IPS-NIHi11 (cell line): ENCODE measurements around the gene MECP2.

Source experiments
- DNase-seq: peaks from one replicate; pipeline ENCODE4 v3.0.0; 2012; ENCODE audit warnings: mixed read lengths, low spot score

The MECP2 gene

DNA sequence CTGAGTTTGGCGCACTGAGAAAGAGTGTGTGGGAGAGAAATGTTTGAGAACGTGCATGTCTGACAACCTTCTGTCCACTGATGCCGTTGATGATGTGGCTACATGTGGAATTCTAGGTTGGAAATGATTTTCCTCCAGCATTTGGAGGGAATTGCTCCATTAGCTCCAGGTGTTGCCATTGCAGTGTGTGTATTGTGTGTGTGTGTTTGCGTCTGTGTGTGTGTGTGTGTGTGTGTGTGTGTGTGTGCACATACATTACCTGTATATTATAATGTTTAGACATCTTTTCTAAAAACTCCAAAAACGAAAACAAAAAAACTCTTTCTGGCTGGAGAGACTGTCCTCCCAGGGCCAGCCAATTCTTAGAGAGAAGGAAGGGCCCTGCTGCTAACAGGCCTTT, 18.2 kb upstream of the MECP2 start:
- no peak for DNase-seq

DNA sequence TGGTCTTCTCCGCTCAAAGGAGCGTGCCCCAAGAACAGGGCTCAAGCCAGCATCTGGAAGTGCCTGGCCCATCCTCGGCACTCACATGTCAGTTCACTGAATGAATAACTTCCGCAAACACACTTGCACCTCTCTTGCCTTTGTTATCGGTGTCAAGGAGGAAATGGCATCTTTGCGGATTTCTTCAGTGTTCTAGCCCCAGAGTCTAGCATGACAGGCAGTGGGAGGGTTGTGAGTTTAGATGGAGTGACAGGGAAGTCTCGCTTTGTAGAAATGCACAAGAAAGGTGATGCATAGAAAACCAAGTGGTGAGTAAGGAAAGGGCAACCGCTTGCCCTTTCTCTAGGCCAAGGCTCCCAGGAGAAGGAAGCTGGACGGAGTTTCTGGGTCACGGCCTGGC, 17.6 kb upstream of the MECP2 start:
- DNase-seq = no peak

GRCh38 chrX:154114652-154115051, 17.1 kb upstream of the MECP2 start:
- no peak for DNase-seq

DNA sequence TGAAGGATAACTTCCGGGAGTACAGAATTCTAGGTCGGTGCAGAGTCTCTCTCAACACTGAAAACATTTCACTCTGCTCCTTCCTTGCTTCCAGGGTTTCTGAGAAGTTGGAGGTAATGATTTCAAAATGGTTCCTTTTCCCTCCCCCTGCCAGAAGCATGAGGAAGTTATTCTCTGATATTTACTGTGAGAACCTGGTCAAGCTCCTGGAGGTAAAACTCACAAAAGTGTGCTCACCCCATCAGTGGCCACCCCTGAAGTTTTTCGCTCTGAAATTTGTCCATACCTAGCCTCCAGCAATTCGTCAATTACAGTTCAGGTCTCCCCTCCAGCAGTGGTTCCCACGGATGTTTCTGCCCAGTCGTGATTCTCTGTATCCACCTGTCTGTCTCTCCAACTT, 16.2 kb upstream of the MECP2 start:
- DNase-seq = no peak

GRCh38 chrX:154098551-154098950, 1.0 kb upstream of the MECP2 start:
- DNase-seq = no peak

- DNase-seq = peak; percentile 80
Measured at GRCh38 chrX:154097003-154097588, 421 bp downstream of the MECP2 start.

DNA sequence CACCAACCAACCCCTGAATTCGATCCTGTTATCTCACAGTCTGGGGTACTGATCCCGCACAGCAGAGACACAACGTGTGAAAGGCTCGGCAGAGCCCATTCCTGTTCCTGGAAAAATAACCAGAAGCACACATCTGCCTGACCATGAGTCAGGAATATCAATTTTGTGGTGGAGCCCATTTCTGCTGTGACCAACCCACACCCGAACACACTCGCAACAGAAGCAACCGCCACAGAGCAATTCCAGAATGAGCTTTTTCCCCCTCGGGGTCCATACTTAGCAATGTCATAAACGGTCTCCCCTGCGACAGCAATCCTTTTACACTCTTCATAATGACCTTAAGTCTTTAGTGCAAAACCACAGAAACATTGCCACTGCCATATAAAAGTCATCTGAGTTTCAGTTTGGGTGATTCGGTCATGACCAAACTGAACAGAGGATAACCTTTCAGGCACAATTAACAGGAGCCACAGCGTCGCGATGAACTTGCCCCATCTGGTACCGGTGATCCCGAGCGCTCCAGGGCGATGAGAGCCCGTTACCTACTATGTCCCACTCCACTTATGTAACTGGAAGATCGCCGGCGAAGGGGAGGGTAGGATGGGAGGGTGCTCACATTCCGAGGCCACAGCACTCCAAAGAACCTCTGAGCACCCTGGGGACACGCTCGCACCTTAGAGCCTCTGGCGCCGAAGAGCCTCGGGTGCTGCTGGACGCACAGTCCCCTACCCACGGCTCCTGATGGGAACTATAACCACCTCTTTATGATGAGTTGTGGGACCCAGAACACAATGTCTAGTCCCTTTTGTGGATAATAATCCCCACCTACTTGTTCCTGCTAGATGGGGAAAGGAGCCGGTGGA, 1.1 kb downstream of the MECP2 start:
- DNase-seq = no peak

- DNase-seq = no peak
Measured at GRCh38 chrX:154094833-154095232, 2.7 kb downstream of the MECP2 start.

DNA sequence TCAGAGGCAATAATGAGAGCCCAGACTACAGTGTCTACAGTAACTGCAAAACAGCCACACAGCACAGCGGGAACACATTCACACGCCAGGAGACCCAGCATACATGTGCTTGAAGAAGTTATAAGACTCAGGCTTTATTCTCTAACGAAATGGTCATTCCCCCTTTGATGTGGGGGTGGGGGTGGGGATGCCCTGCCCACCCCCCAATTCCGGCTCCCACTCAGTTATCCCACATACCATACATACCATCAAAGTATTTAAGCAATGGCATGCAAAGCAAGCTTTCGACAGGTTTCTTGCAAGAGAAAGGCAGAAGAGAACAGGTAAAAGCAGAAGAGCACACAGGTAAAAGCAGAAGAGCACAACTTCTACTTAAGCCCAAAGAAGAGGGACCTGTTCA, 3.6 kb downstream of the MECP2 start:
- DNase-seq = no peak

DNA sequence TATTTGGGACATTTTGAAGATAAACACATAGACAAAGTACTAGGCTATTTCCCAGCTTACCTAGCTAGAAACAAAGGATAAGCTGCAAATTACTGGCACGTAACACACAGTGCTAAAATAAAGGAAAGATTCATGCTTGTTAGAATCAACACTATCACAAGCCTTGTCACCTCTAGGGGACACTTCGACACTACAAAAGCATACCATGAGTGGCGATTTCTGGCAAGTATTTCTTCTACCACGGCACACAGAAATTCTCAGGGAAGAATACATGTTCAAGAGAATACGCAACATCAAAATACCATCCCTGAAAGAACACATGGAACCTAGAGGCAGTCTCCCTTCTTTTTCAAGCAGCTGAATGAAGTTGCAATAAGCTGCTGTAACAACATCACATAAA, 5.1 kb downstream of the MECP2 start:
- no peak for DNase-seq

DNA sequence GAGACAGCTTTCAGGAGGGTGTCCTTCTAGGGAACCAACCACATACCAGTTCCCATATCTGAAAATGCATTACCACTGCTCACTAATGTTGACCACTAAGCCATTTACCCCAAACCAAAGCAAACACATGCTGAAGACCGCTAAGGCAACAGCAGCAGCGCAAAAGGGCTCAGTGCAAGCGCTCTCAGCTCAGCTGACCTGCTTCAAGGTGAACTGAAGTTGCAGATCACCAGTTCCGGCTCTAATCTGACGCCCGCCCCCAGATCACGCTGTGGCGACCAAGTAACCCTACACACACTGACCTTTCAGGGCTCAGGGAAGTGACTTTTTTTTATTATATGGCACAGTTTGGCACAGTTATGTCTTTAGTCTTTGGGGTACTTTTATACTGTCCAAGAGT, 5.8 kb downstream of the MECP2 start:
- DNase-seq = no peak

DNA sequence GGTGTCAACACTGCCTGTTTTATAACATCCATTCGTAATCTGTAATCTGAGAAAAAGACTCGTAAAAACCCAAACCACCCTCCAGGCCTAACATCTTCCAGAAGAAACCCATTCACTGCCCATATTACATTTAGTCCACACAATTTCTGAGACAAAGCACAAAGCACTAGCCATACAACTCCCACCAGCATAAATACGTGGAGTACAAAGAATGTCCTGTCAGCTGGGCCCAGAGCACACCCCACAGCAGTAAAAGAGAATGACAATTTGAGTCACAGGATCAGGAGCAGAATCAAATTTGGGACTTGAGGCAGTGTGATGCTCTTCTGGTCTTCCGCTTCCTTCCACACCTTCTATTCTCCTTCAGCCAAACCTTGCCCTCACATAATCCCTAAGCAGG, 6.8 kb downstream of the MECP2 start:
- DNase-seq = no peak

DNA sequence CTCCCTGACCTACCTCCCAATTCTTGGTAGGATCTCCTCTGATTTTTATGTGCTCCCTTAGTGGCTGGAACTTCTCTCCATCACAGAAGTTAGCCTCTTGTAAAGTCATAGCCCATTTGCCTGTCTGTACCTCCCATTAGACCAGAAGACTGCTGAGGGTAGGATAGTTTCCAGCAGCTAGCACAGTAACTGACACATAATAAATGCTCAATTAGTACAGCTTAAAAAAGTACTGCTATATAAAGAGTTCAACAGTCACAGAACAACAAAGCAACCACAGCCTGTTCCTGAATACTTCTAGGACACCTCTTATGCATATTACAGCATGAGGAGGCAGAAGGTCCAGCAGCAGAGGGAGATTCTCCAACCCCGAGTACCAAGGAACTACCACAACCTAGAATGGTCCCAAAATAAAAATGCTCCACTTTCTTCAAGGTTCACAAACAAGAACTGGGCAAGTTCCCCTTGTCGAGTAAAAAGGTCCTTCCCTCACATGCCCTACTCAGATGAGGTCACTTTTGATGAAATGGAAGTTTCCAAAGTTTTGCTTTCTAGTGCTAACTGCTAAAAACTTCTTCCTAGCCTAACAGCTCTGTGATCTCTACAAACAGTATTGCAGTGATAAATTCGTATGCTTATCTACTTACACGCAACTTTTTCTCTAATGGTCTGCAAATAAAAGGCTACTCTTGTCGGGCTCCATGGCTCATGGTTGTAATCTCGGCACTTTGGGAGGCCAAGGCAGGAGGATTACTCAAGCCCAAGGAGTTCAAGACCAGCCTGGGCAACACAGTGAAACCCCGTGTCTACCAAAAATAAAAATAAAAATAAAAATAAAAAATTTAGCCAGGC, 12.8 kb downstream of the MECP2 start:
- no peak for DNase-seq

DNA sequence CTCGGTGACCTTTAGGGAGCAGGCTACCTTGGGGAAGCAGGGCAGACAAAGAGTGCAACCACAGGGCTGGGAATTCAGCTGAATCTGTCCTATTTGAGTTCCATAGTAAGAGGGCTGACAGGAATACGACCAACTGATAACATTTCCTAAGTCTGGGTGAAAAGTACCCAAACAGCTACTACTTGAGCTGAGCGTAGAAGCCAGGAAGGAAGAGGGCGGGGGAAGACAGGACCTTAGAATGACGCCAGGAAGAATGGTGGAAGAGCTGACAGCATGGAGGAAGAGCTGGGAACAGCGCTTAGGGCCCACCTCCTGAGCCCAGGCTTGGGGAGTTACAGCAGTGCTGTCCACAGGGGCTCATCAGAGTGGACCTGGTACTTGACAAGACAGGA, 14.4 kb downstream of the MECP2 start:
- no peak for DNase-seq

GRCh38 chrX:154082396-154083125, 15.0 kb downstream of the MECP2 start:
- no peak for DNase-seq

DNA sequence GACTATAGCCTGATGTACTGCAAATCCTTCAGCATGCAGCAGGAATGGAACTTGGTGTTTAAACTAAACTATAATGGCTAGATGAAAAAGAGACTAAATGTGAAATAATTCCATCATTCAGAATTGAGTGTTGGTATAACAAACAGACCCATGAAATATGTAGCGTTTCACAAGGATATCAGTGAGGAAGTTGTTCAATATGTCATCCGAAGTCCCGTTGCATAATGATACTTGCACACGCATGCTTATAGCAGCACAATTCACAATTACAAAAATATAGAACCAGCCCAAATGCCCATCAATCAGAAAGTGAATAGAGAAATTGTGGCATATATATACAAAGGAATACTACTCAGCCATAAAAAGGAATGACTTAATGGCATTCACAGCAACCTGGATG, 20.4 kb downstream of the MECP2 start:
- no peak for DNase-seq

DNA sequence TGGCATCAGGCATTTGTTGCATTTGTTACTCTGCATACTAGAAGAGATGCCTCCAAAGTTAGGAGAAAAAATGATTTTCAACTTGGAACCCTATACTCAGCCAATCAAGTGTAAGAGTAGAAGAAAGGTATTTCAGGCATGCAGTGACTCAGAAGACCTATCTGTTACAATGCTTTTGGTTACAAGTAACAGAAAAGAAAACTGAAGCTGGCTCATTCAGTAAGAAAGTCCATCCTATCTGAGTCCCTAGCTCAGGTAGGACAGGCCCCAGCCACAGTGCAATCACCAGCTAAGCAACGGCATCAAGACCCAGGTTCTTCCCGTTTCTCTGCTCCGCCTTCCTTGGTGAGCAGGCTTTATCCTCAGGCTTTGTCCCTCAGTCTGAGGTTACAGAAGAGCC, 23.3 kb downstream of the MECP2 start:
- DNase-seq = peak; percentile 33

- no peak for DNase-seq
Measured at GRCh38 chrX:154072192-154072591, 25.3 kb downstream of the MECP2 start.

- DNase-seq = no peak
Measured at GRCh38 chrX:154068560-154068959, 29.0 kb downstream of the MECP2 start.

GRCh38 chrX:154064637-154065435, 32.7 kb downstream of the MECP2 start:
- no peak for DNase-seq

GRCh38 chrX:154063234-154063633, 34.3 kb downstream of the MECP2 start:
- no peak for DNase-seq
